ENCODE results near the gene NCBP2L. TPM values are rescaled to one million over a fixed set of nuclear protein-coding genes. Genes with fewer than 3 reads are reported as not detected.

Gene NCBP2L
- total and polyA plus RNA-seq, 2 of the 8 experiments (the other 6 are each of a cell fraction or from before 2014, with no cell fraction given), result not detected

GRCh38 chrX:107773906-107774435 is 3.6 kb upstream of the NCBP2L start:
- no peak overlapping the region for H3K14ac ChIP-seq (ENCODE audit: insufficient read length)
- no peak overlapping the region for H2BK5ac ChIP-seq (ENCODE audit: low read depth, low read length)
- 0 out of 2 replicates have a peak overlapping the region, but pooled peaks have one; percentile 33 for H2BK12ac ChIP-seq (ENCODE audit: low read depth, low read length)
- no peak overlapping the region for H3K27ac ChIP-seq (ENCODE audit: low read depth, low read length)
- H3K23ac ChIP-seq (ENCODE audit: insufficient read length), result no peak overlapping the region
- peaks cover 0 to 10% (median 8%) of the 10 kb centered on the region in 4 experiments for H3K4me1 ChIP-seq (replicated peaks in 1 of 4; ENCODE audit: control insufficient read depth in 3 of 4, insufficient read depth in 4 of 4, low read length in 3 of 4)
- H2BK120ac ChIP-seq (replicated peaks; ENCODE audit: low read depth, low read length), result no peak overlapping the region
- peaks cover 4% of the 10 kb centered on the region; the same call in 1 of the 2 replicates for H3K23me2 ChIP-seq (ENCODE audit: low read depth, low read length)
- TF ChIP-seq HDAC6 (IDR thresholded peaks at IDR 0.05; ENCODE audit: low read depth, low read length) (no peak), ATF2 (IDR thresholded peaks at IDR 0.05; ENCODE audit: low read length) (no peak)
- H3K4me3 ChIP-seq (ENCODE audit: extremely low read depth in 1 of 4, insufficient read depth in 2 of 4, low read depth in 3 of 4, low read length in 4 of 4), result peak overlapping the region in 1 of 4 experiments; percentile 35; a peak in 1 of 8 replicates
- no peak overlapping the region for H4K8ac ChIP-seq (ENCODE audit: extremely low read depth, insufficient read depth, low read length)
- no peak overlapping the region for H4K5ac ChIP-seq (ENCODE audit: insufficient read length, low read depth, low read length)
- H3K79me1 ChIP-seq (ENCODE audit: low read depth, low read length), result no peaks in the 10 kb centered on the region
- H3K18ac ChIP-seq (ENCODE audit: extremely low read depth, low read length), result no peak overlapping the region
- no peak overlapping the region for H2AK5ac ChIP-seq (ENCODE audit: low read depth, low read length)
- no peaks in the 10 kb centered on the region for H4K20me1 ChIP-seq (replicated peaks in 1 of 2; ENCODE audit: control insufficient read depth in 1 of 2, insufficient read depth in 2 of 2, low read length in 2 of 2)
- ChIA-PET CTCF (ENCODE audit: partially characterized antibody) (interaction anchor here (1.5 to 10.8 kb wide), 6 partner anchors 16 to 112 kb away, joined by 4 to 209 read pairs (median 14); no protein-coding TSS in a partner anchor), POLR2A (ENCODE audit: partially characterized antibody) (interaction anchor here (1.1 to 3.1 kb wide), 3 partner anchors 23 to 121 kb away, joined by 3 to 21 read pairs (median 4); no protein-coding TSS in a partner anchor)
- DNase-seq (ENCODE audit: low read depth in 1 of 2, low spot score in 2 of 2) (no peak), FAIRE-seq (no peak)
- H3K9me3 ChIP-seq (ENCODE audit: insufficient read depth in 2 of 2, low read depth in 1 of 2, low read length in 1 of 2), result no peaks in the 10 kb centered on the region
- peaks cover 20 to 39% (median 32%) of the 10 kb centered on the region in 4 experiments for H3K27me3 ChIP-seq (replicated peaks in 1 of 4; ENCODE audit: control insufficient read depth in 3 of 4, extremely low read depth in 1 of 4, insufficient read depth in 3 of 4, low read length in 3 of 4)
- H3K4me2 ChIP-seq (ENCODE audit: insufficient read depth in 1 of 2, low read depth in 2 of 2, low read length in 2 of 2), result peak overlapping the region; percentile 13 to 44; a peak in 1 of 4 replicates
- no peak overlapping the region for H3K56ac ChIP-seq (replicated peaks; ENCODE audit: insufficient read length, low read depth, low read length)
- H4K91ac ChIP-seq (replicated peaks; ENCODE audit: insufficient read length, low read length), result no peak overlapping the region
- H3K9ac ChIP-seq (replicated peaks in 1 of 4; ENCODE audit: extremely low read depth in 1 of 4, low read depth in 3 of 4, low read length in 3 of 4), result no peak overlapping the region
- H2AFZ ChIP-seq (ENCODE audit: low read length), result no peak overlapping the region
- WGBS, 2 experiments (ENCODE audit: extremely low coverage in 1 of 2, insufficient coverage in 1 of 2, insufficient read length in 1 of 2, insufficient replicate concordance in 2 of 2, low coverage in 1 of 2, low lambda C conversion rate in 2 of 2, missing lambda C conversion rate in 1 of 2), result 33% methylated on average over 8 of the region's 9 CpGs; no CpG with 5 or more reads in 1 of the 2 experiments
- H2BK20ac ChIP-seq (ENCODE audit: low read length), result no peak overlapping the region
- H3K4ac ChIP-seq (replicated peaks; ENCODE audit: insufficient read length, low read depth, low read length), result no peak overlapping the region
- H3K36me3 ChIP-seq (ENCODE audit: control insufficient read depth in 2 of 4, insufficient read depth in 4 of 4, low read length in 3 of 4), result no peaks in the 10 kb centered on the region
- no peaks in the 10 kb centered on the region for H3K79me2 ChIP-seq (ENCODE audit: control insufficient read depth in 1 of 2, insufficient read depth in 2 of 2, low read length in 2 of 2)
- H2BK15ac ChIP-seq (ENCODE audit: low read length), result no peak overlapping the region
